Stimulated activated CD8-positive, alpha-beta memory T cell treated with anti-CD3 and anti-CD28 coated beads, Interleukin-4, amount 100 ng/mL, for 1 hour (primary cell): ENCODE data around the gene GCK.

Source experiments
- DNase-seq, 2 donors: peaks; one replicate each; pipeline ENCODE4 v3.0.0-alpha.2; 2020; ENCODE audit warnings: low read depth in 2 of 2, low spot score in 1 of 2

GCK gene

GRCh38 chr7:44189286-44189992 is at the start of gene GCK:
Gene GCK (minus strand): TSS chr7:44189439. CDS start chr7:44188953, 486 bp downstream.
- DNase-seq: no peak

- no peak for DNase-seq
Observed at GRCh38 chr7:44238116-44238695, 49.0 kb upstream of the GCK start.

- DNase-seq: no peak
Observed at GRCh38 chr7:44237696-44238095, 48.5 kb upstream of the GCK start.

GRCh38 chr7:44236333-44236728 is 47.1 kb upstream of the GCK start:
- DNase-seq: no peak

GRCh38 chr7:44235582-44236332 is 46.5 kb upstream of the GCK start:
- DNase-seq: no peak

GRCh38 chr7:44235066-44235465 is 45.8 kb upstream of the GCK start:
- DNase-seq: no peak

GRCh38 chr7:44232901-44233715 is 43.9 kb upstream of the GCK start:
- DNase-seq: no peak

- DNase-seq: no peak
Observed at GRCh38 chr7:44232396-44232795, 43.2 kb upstream of the GCK start.

- no peak for DNase-seq
Observed at GRCh38 chr7:44231088-44231487, 41.8 kb upstream of the GCK start.

GRCh38 chr7:44230286-44230685 is 41.0 kb upstream of the GCK start:
- no peak for DNase-seq

- DNase-seq: no peak
Observed at GRCh38 chr7:44229546-44230105, 40.4 kb upstream of the GCK start.

- DNase-seq: no peak
Observed at GRCh38 chr7:44228571-44229350, 39.5 kb upstream of the GCK start.

- DNase-seq: no peak
Observed at GRCh38 chr7:44227911-44228310, 38.7 kb upstream of the GCK start.

GRCh38 chr7:44226396-44226753 is 37.1 kb upstream of the GCK start:
- no peak for DNase-seq

- no peak for DNase-seq
Observed at GRCh38 chr7:44225566-44226395, 36.5 kb upstream of the GCK start.

- DNase-seq: no peak
Observed at GRCh38 chr7:44224974-44225565, 35.8 kb upstream of the GCK start.

GRCh38 chr7:44224080-44224973 is 35.1 kb upstream of the GCK start:
- no peak for DNase-seq
